ENCODE data around the gene STUM.

STUM gene

GRCh38 chr1:226656201-226656600 lies 107.6 kb downstream of the STUM start:
- H3K79me2 ChIP-seq (ENCODE audit: low read length), result peaks cover 75% of the 10 kb centered on the region
- peaks cover 66% of the 10 kb centered on the region for H3F3A ChIP-seq (ENCODE audit: insufficient read depth, low read length)
- H3K27me3 ChIP-seq (replicated peaks; ENCODE audit: insufficient read depth, low read length), result no peaks in the 10 kb centered on the region
- peak overlapping the region; percentile 95 for H3K4me2 ChIP-seq (ENCODE audit: low read depth, low read length)
- no peak for TF ChIP-seq EZH2phosphoT487 (IDR thresholded peaks at IDR 0.05; ENCODE audit: low read length)
- TF ChIP-seq CTCF (IDR thresholded peaks at IDR 0.05; ENCODE audit: low read length), result no peak
- TF ChIP-seq EZH2 (optimal IDR thresholded peaks at IDR 0.05; ENCODE audit: low read depth, low read length), result no peak
- no peaks in the 10 kb centered on the region for H3K9me3 ChIP-seq (replicated peaks; ENCODE audit: insufficient read depth, low read length)
- peak overlapping the region; percentile 84 for H3K9ac ChIP-seq (ENCODE audit: low read length)
- H3K4me3 ChIP-seq (ENCODE audit: low read length), result peak overlapping the region; percentile 69
- no peaks in the 10 kb centered on the region for H4K20me1 ChIP-seq (ENCODE audit: insufficient read depth, low read length)
- no peaks in the 10 kb centered on the region for H3K9me2 ChIP-seq (replicated peaks; ENCODE audit: insufficient read depth, low read length)
- no peaks in the 10 kb centered on the region for H3K36me3 ChIP-seq (replicated peaks; ENCODE audit: insufficient read depth, low read length)
- peaks cover 67% of the 10 kb centered on the region for H3K4me1 ChIP-seq (ENCODE audit: low read length)
- H3K27ac ChIP-seq (ENCODE audit: low read length), result peak overlapping the region; percentile 92; the same call in 1 of the 2 replicates
- H2AFZ ChIP-seq (ENCODE audit: low read length), result no peak overlapping the region
- DNase-seq, result peak; percentile 65

- peak overlapping the region; percentile 92; the same call in 1 of the 2 replicates for H3K27ac ChIP-seq (ENCODE audit: low read length)
- peak; percentile 81 for DNase-seq
- H3K9me3 ChIP-seq (replicated peaks; ENCODE audit: insufficient read depth, low read length), result no peaks in the 10 kb centered on the region
- H3K27me3 ChIP-seq (replicated peaks; ENCODE audit: insufficient read depth, low read length), result no peaks in the 10 kb centered on the region
- H3K4me2 ChIP-seq (ENCODE audit: low read depth, low read length), result peak overlapping the region; percentile 95
- no peaks in the 10 kb centered on the region for H3K9me2 ChIP-seq (replicated peaks; ENCODE audit: insufficient read depth, low read length)
- peaks cover 81% of the 10 kb centered on the region for H3K79me2 ChIP-seq (ENCODE audit: low read length)
- no peaks in the 10 kb centered on the region for H4K20me1 ChIP-seq (ENCODE audit: insufficient read depth, low read length)
- peaks cover 71% of the 10 kb centered on the region for H3F3A ChIP-seq (ENCODE audit: insufficient read depth, low read length)
- H2AFZ ChIP-seq (ENCODE audit: low read length), result no peak overlapping the region
- peaks cover 72% of the 10 kb centered on the region for H3K4me1 ChIP-seq (ENCODE audit: low read length)
- no peaks in the 10 kb centered on the region for H3K36me3 ChIP-seq (replicated peaks; ENCODE audit: insufficient read depth, low read length)
- peak overlapping the region; percentile 84 for H3K9ac ChIP-seq (ENCODE audit: low read length)
- TF ChIP-seq EZH2 (optimal IDR thresholded peaks at IDR 0.05; ENCODE audit: low read depth, low read length) (no peak), EZH2phosphoT487 (IDR thresholded peaks at IDR 0.05; ENCODE audit: low read length) (no peak), CTCF (IDR thresholded peaks at IDR 0.05; ENCODE audit: low read length) (no peak)
- H3K4me3 ChIP-seq (ENCODE audit: low read length), result peak overlapping the region; percentile 69
Measured at GRCh38 chr1:226656601-226657277, 108.2 kb downstream of the STUM start.

GRCh38 chr1:226657895-226658545 lies 109.5 kb downstream of the STUM start:
- Histone ChIP-seq H4K20me1 (ENCODE audit: insufficient read depth, low read length) (no peaks in the 10 kb centered on the region), H3K27me3 (replicated peaks; ENCODE audit: insufficient read depth, low read length) (no peaks in the 10 kb centered on the region), H3K79me2 (ENCODE audit: low read length) (peaks cover 83% of the 10 kb centered on the region), H3K9me3 (replicated peaks; ENCODE audit: insufficient read depth, low read length) (no peaks in the 10 kb centered on the region), H3K27ac (ENCODE audit: low read length) (peak overlapping the region; percentile 92; the same call in 1 of the 2 replicates), H3K4me2 (ENCODE audit: low read depth, low read length) (peak overlapping the region; percentile 95; the same call in 1 of the 2 replicates), H3K9ac (ENCODE audit: low read length) (peak overlapping the region; percentile 84), H3K36me3 (replicated peaks; ENCODE audit: insufficient read depth, low read length) (no peaks in the 10 kb centered on the region), H3K4me1 (ENCODE audit: low read length) (peaks cover 82% of the 10 kb centered on the region), H2AFZ (ENCODE audit: low read length) (no peak overlapping the region), H3K9me2 (replicated peaks; ENCODE audit: insufficient read depth, low read length) (no peaks in the 10 kb centered on the region), H3F3A (ENCODE audit: insufficient read depth, low read length) (peaks cover 79% of the 10 kb centered on the region), H3K4me3 (ENCODE audit: low read length) (no peak overlapping the region)
- TF ChIP-seq CTCF (IDR thresholded peaks at IDR 0.05; ENCODE audit: low read length) (peak; percentile 24), EZH2phosphoT487 (IDR thresholded peaks at IDR 0.05; ENCODE audit: low read length) (no peak), EZH2 (optimal IDR thresholded peaks at IDR 0.05; ENCODE audit: low read depth, low read length) (no peak)
- DNase-seq, result peak; percentile 39
